CD4-positive, alpha-beta T cell treated with Interleukin-12 subunit alpha and Interleukin-12 subunit beta, for 1 hour (primary cell): ENCODE data around the gene ECPAS.
"Not testable (repeated sequence)": the region's sequence is repeated elsewhere in the genome, so short reads cannot be mapped to it uniquely, and the experiment has no call there.

ENCODE experiments used
- DNase-seq: peaks from one replicate; pipeline ENCODE4 v3.0.0-alpha.2; 2020

Gene ECPAS

DNA sequence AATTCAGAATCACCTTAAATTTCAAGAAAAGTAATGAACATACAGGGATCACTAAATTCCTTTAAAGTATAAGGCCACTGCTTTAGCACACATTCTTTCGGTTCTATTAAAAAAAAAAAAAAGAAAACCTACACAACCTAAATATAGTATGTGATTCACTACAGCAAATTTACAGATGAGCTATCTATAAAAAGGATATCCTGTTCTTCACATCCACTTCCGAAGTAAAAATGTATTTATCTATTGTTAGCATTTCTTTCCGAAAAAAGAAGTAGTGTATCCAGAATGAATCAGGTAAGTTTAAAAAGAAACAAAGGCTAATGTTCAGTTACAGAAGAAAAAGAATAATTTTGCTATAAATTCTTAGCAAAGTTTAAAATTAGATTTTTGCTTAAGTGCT, 70.2 kb downstream of the ECPAS start:
- no peak for DNase-seq

- DNase-seq, result no peak
Measured at GRCh38 chr9:111412280-111412679, 71.9 kb downstream of the ECPAS start.

- DNase-seq, result no peak
Measured at GRCh38 chr9:111411266-111411665, 72.9 kb downstream of the ECPAS start.

- DNase-seq, result no peak
Measured at GRCh38 chr9:111407813-111408212, 76.4 kb downstream of the ECPAS start.

DNA sequence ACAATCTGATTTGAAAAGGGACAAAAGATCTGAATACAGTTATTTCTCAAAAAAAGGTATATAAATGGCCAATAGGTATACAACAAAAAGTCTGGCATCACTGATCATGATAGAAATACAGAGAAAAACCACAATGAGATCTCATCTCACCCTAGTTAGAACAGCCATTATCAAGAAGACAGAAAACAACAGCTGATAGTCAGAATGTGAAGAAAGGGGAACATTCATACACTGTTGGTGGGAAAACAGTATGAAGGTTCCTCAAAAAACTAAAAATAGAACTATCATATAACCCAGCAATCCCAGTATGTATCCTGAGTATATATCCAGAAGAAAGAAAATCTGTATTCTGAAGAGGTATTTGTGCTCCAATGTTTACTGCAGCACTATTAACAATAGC, 78.5 kb downstream of the ECPAS start:
- DNase-seq, result no peak

DNA sequence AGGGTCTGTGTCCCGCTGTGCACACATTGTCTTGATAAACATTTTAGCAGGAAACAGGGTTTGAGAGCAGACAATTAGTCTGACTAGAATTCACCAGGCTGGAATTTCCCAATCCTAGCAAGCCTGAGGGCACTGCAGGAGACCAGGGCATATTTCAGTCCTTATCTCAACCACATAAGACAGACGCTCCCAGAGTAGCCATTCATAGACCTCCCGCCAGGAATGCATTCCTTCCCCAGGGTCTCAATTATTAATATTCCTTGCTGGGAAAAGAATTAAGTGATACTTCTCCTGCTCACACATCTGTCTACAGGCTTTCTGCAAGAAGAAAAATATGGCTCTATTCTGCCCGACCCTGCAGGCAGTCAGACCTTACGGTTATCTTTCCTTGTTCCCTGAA, 82.7 kb downstream of the ECPAS start:
- not testable (repeated sequence) for DNase-seq

GRCh38 chr9:111400564-111400898, 83.7 kb downstream of the ECPAS start:
- DNase-seq, result no peak

DNA sequence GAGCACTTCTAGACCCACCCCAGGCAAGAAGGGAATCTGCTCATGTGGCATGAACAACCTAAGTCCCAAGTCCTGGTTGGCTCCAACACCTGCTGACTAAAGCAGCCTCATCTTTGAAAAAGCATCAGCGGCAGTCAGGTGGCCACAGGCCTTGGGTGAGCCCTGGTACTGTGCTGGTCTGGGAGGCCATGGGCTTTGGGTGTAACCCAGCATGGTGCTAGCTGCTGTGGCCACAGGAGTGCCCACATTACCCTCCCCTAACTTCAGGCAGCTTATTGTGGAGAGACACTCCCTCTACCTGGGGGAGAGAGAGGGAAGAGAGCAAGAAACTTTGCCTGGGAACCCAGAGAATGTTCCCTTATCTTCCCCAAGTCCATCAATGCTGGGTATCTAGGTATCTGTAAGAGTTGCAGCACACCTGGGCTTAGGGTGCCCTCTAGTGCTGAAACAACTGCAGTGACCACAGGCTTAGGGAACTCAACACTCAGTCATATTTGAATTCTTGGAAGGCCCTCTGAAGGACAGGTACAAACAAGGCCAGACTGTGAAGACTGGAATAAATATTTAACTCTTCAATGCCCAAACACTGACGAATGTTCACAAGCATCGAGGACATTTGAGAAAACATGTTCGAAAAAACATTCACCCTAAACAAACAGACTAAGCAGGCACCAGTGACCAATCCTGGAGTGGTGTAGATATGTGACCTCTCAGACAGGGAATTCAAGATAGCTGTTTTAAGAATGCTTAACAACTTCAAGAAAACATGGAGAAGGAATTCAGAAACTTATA, 84.2 kb downstream of the ECPAS start:
- DNase-seq, result peak; percentile 4

GRCh38 chr9:111399211-111399739, 84.9 kb downstream of the ECPAS start:
- no peak for DNase-seq

GRCh38 chr9:111393971-111394370, 90.2 kb downstream of the ECPAS start:
- no peak for DNase-seq

DNA sequence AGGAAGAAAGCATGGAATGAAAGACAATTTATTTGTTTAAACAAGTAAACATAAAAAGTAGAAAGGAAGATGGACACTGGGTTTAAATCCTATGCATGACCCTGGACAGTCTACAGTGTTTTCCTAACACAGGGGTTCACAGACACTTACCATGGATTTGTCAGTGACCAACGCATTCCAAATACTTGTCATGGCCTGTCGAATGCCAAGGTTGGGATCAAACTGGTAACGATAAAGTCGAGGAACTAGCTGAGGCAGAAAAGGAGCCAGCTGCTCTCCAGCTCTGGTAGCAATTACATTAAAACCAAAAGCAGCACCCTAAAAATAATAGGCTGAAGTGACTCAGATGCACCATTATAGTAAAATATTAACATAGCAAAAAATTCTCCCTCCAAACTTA, 94.8 kb downstream of the ECPAS start:
- no peak for DNase-seq

- no peak for DNase-seq
Measured at GRCh38 chr9:111386386-111386785, 97.8 kb downstream of the ECPAS start.

GRCh38 chr9:111381006-111381405, 103.2 kb downstream of the ECPAS start:
- DNase-seq, result no peak

DNA sequence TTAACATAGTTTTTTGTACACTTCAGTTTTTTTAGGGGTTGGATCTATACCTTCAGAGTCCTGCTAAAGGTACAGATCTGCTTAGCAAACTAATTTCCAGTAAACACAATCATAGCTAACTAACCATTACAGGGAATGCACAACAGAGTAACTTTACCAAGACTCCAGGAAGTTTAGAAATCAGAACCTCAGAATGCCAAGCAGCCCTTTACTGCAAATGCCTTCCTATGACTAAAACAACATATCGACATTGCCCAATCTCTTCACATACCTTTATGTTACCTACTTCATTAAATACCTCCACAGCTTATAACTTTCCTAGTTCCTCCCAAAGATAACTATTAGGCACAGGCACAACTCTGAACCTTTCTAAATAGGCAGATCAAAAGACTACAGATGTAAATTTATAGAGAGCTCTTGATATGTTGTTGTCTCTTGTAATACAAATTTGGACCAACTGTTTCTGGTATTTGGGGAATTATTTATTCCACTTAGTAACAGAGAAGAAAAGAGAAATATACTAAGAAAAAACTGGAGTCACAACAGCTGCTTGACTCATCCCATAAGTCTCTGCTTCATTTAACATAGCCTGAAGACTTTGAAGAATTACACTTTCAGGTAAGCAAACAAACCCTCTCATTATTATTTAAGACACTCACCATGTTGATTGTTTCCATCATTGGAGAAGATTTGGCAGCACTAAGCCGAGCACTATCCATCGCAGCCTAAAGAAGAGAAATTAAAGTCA, 108.2 kb downstream of the ECPAS start:
- DNase-seq, result no peak

DNA sequence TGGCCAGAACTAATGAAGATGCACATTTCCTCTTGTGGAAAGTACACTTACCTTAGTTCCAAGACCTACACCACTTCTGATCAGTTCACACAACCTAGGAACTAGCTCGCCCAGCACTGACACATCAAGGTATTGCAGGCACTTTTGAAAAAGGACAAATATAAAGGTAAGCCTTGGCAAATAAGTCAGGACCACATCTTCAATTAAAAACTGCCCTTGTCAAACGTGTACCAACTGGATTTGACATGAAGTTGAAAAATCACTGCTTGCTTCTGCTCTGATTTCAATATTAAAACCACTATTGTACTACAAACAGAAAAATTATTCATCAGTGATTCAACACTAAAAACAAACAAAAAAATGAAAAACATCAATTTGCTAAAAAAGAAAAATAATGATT, 109.1 kb downstream of the ECPAS start:
- no peak for DNase-seq

- no peak for DNase-seq
Measured at GRCh38 chr9:111372297-111372696, 111.9 kb downstream of the ECPAS start.

DNA sequence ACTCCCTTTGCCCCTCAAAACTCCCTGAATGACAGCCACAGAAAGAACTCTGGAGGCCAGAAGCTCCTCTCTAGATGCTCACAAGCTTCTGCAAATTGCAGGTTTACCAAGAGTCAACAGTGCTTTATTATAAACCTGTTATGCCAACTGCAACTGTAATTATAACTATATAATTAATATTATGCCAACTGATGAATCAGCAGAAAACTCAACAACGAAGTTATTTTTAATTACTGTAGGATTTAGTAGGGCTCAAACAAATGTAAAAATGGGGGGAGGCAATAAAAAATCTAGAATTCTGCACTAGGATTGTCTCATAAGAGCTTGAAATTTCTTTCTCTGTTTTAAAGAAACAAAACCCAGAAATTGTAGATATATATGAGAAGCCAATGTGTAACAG, 117.2 kb downstream of the ECPAS start:
- DNase-seq, result no peak

GRCh38 chr9:111362526-111362925, 121.7 kb downstream of the ECPAS start:
- no peak for DNase-seq

DNA sequence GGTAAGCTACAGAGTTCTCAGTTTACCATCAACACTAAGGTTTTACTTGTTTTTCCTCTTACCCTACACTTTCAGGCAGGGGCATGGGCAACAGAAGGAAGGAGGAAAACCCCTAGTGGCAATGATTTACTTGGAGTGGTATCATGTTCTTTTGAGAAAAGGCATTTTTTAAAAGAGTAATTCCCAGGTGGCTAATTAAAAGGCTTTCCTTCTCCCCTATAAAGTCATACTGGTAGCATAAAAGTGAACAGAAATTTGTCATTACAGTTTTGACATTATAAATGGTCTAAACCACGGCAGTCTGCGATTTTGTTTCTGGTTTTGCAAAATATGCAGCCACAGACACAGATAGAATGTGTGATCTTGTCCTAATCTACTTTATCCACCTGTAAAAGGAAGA, 123.3 kb downstream of the ECPAS start:
- DNase-seq, result no peak

DNA sequence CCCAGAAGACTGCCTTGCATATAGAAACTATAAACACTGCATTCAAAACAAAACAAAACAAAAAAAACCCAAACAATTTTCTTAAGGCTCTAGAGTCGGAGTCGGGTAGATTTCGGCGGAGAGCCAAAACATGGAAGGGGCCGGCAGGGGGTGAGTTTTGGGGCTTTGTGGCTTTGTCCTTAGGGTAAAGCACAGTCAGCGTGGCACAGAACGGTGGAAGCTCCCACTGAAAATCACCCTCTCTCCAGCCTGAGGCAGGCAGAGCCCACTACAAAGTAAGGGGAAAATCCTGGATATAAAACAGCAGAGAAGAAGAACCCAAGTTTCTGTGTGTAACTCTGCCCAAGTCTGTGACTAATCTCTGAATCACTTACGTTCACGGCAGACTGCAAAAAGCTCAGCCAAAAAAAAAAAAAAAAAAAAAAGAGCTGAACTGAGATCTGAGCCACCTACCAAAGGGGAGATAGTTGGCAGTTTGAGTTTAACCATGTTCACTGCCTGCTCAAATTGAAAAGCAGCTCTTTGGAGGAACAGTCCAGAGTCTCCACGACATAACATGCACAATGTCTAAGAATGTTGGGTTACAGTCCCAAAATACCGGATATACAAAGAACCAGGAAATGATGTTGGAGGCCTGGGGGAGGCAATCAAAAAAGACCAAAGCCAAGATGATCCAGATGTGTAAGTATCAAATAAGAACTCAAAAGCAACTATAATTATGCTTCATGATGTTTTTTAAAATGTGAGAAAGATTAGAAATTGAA, 127.5 kb downstream of the ECPAS start:
- no peak for DNase-seq

DNA sequence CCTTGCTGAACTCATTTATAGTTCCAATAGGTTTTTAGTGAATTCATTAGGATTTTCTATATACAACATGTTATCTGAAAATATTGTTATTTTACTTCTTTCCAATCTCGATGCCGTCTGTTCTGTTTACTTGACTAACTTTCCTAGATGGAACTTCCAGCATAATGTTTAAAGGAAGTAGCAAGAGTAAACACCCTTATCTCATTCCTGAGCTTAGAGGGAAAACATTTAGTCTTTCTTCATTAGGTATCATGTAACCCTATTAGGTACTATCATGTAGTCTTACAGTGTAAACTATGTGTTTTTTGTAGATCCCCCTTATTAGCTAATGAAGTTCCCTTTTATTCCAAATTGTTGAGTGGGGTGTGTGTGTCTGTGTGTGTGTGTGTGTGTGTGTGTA, 131.6 kb downstream of the ECPAS start:
- no peak for DNase-seq

- no peak for DNase-seq
Measured at GRCh38 chr9:111350556-111350955, 133.6 kb downstream of the ECPAS start.

DNA sequence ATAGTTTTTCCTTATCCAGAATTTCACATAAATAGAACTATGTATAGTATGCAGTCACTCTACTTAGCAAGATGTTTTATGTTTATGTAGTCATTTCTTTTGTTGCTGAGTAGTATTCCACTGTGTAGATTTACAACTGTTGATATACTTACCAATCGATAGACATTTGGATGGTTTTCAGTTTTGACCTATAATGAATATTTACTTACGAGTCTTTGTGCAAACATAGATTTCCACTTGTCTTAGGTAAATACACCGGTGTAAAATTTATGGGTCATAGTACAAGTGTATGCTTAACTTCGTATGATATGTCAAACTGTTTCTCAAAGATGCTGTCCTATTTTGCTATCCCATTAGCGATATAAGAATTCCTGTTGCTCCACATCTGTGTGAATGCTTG, 134.4 kb downstream of the ECPAS start:
- DNase-seq, result no peak

GRCh38 chr9:111348821-111349271, 135.3 kb downstream of the ECPAS start:
- DNase-seq, result no peak
